SK-N-SH treated with all-trans-retinoic acid at 6 μM for 48 hours (cell line): Measurements from ENCODE around the gene UNC13C.

Experiments used
- ATAC-seq: fragments of 200-7000 bp; cut with Tn5 transposase; 3 replicates; pipeline ENCODE4 v1.9.1; 2020; ENCODE audit warnings: mild to moderate bottlenecking, moderate library complexity
- ARNTL ChIP-seq: fragments of 450-650 bp; formaldehyde crosslinking; IDR thresholded peaks from 2 replicates; pipeline ENCODE4 v1.5.0; 2020; ENCODE audit warnings: low read depth, mild to moderate bottlenecking, moderate library complexity, borderline replicate concordance
- BACH2 ChIP-seq: fragments of 250-450 bp; sonication (Bioruptor Pico); IDR thresholded peaks from 2 replicates; pipeline ENCODE4 v1.9.0; 2021; ENCODE audit warnings: mild to moderate bottlenecking, borderline replicate concordance
- CREB5 ChIP-seq: fragments of 250-450 bp; sonication (Bioruptor Pico); IDR thresholded peaks from 2 replicates; pipeline ENCODE4 v1.5.1; 2020; ENCODE audit warnings: low read depth, mild to moderate bottlenecking, moderate library complexity
- CSDC2 ChIP-seq: fragments of 250-450 bp; sonication (Bioruptor Pico); IDR thresholded peaks from 2 replicates; pipeline ENCODE4 v1.5.0; 2020; ENCODE audit warnings: mild to moderate bottlenecking, moderate library complexity
- CSRNP3 ChIP-seq: fragments of 250-450 bp; sonication (Bioruptor Pico); IDR thresholded peaks from 2 replicates; pipeline ENCODE4 v1.5.1; 2021; ENCODE audit warnings: mild to moderate bottlenecking, moderate library complexity
- ESRRG ChIP-seq: fragments of 250-450 bp; sonication (Bioruptor Pico); IDR thresholded peaks from 2 replicates; pipeline ENCODE4 v1.6.1; 2021; ENCODE audit warnings: mild to moderate bottlenecking
- GLIS3 ChIP-seq: fragments of 250-450 bp; sonication (Bioruptor Pico); IDR thresholded peaks from 2 replicates; pipeline ENCODE4 v1.5.0; 2020; ENCODE audit warnings: mild to moderate bottlenecking, moderate library complexity
- ISL1 ChIP-seq: fragments of 250-450 bp; sonication (Bioruptor Pico); IDR thresholded peaks from 2 replicates; pipeline ENCODE4 v2.1.2; 2022; ENCODE audit warnings: mild to moderate bottlenecking, moderate library complexity
- OSR1 ChIP-seq: fragments of 250-450 bp; sonication (Bioruptor Pico); IDR thresholded peaks from 2 replicates; pipeline ENCODE4 v1.8.0; 2022; ENCODE audit warnings: moderate library complexity, mild to moderate bottlenecking, inconsistent platforms
- PATZ1 ChIP-seq: fragments of 250-450 bp; sonication (Bioruptor Pico); IDR thresholded peaks from 2 replicates; pipeline ENCODE4 v1.8.0; 2020; ENCODE audit warnings: mild to moderate bottlenecking, moderate library complexity, borderline replicate concordance
- POU6F1 ChIP-seq: fragments of 250-450 bp; sonication (Bioruptor Pico); IDR thresholded peaks from 2 replicates; pipeline ENCODE4 v1.8.0; 2021; ENCODE audit warnings: low read depth, mild to moderate bottlenecking, moderate library complexity, borderline replicate concordance
- PPARA ChIP-seq: fragments of 250-450 bp; sonication (Bioruptor Pico); IDR thresholded peaks from 2 replicates; pipeline ENCODE4 v1.5.0; 2020; ENCODE audit warnings: mild to moderate bottlenecking, borderline replicate concordance
- RARB ChIP-seq: fragments of 250-450 bp; sonication (Bioruptor Pico); IDR thresholded peaks from 2 replicates; pipeline ENCODE4 v1.8.0; 2021; ENCODE audit warnings: mild to moderate bottlenecking, moderate library complexity
- SNAI2 ChIP-seq: fragments of 250-450 bp; sonication (Bioruptor Pico); IDR thresholded peaks from 2 replicates; pipeline ENCODE4 v1.5.0; 2020; ENCODE audit warnings: mild to moderate bottlenecking, moderate library complexity
- TCF4 ChIP-seq: fragments of 250-450 bp; sonication (Bioruptor Pico); IDR thresholded peaks from 2 replicates; pipeline ENCODE4 v1.8.0; 2021; ENCODE audit warnings: mild to moderate bottlenecking, moderate library complexity, borderline replicate concordance
- TOX ChIP-seq: fragments of 250-450 bp; sonication (Bioruptor Pico); IDR thresholded peaks from 2 replicates; pipeline ENCODE4 v1.8.0; 2021; ENCODE audit warnings: mild to moderate bottlenecking, moderate library complexity, borderline replicate concordance
- TSHZ2 ChIP-seq: fragments of 250-450 bp; sonication (Bioruptor Pico); IDR thresholded peaks from 2 replicates; pipeline ENCODE4 v1.5.0; 2020; ENCODE audit warnings: mild to moderate bottlenecking, moderate library complexity
- ZC3H10 ChIP-seq: fragments of 250-450 bp; sonication (Bioruptor Pico); IDR thresholded peaks from 2 replicates; pipeline ENCODE4 v1.5.1; 2021; ENCODE audit warnings: mild to moderate bottlenecking, moderate library complexity
- ZFP3 ChIP-seq: fragments of 250-450 bp; sonication (Bioruptor Pico); IDR thresholded peaks from 2 replicates; pipeline ENCODE4 v1.5.0; 2020; ENCODE audit warnings: mild to moderate bottlenecking, moderate library complexity
- ZFP30 ChIP-seq: fragments of 450-650 bp; formaldehyde crosslinking; IDR thresholded peaks from 2 replicates; pipeline ENCODE4 v1.5.0; 2022; ENCODE audit warnings: mild to moderate bottlenecking, moderate library complexity
- ZNF565 ChIP-seq: fragments of 450-650 bp; formaldehyde crosslinking; conservative IDR thresholded peaks from 2 replicates; pipeline ENCODE4 v1.5.0; 2020; ENCODE audit warnings: low read depth, mild to moderate bottlenecking, moderate library complexity
- ZNF70 ChIP-seq: fragments of 450-650 bp; formaldehyde crosslinking; IDR thresholded peaks from 2 replicates; pipeline ENCODE4 v1.5.0; 2020; ENCODE audit warnings: mild to moderate bottlenecking, moderate library complexity
- ZNF8 ChIP-seq: fragments of 450-650 bp; formaldehyde crosslinking; IDR thresholded peaks from 2 replicates; pipeline ENCODE4 v1.5.0; 2020; ENCODE audit warnings: mild to moderate bottlenecking, moderate library complexity

The UNC13C gene

GRCh38 chr15:54644796-54645195 is 666.6 kb downstream of the UNC13C start:
- TF ChIP-seq SNAI2 (no peak), CREB5 (CRISPR knock-in tag) (no peak), ARNTL (CRISPR knock-in tag) (no peak), ISL1 (CRISPR knock-in tag) (no peak), ZFP30 (CRISPR knock-in tag) (no peak), TCF4 (CRISPR knock-in tag) (no peak), RARB (CRISPR knock-in tag) (no peak), ZFP3 (no peak), ZC3H10 (no peak), TOX (CRISPR knock-in tag) (no peak), ESRRG (CRISPR knock-in tag) (no peak), ZNF8 (CRISPR knock-in tag) (no peak), PATZ1 (CRISPR knock-in tag) (no peak), BACH2 (no peak), ZNF70 (CRISPR knock-in tag) (no peak), PPARA (CRISPR knock-in tag) (no peak), CSDC2 (CRISPR knock-in tag) (no peak), POU6F1 (CRISPR knock-in tag) (no peak)
- TF ChIP-seq, all 23 proteins: peak for 0
- ATAC-seq = no peak

- TF ChIP-seq PPARA (CRISPR knock-in tag) (no peak), OSR1 (no peak), CSDC2 (CRISPR knock-in tag) (no peak), ZC3H10 (no peak), TSHZ2 (CRISPR knock-in tag) (no peak), CSRNP3 (CRISPR knock-in tag) (no peak), TCF4 (CRISPR knock-in tag) (no peak), ZNF70 (CRISPR knock-in tag) (no peak), PATZ1 (CRISPR knock-in tag) (no peak), SNAI2 (no peak), TOX (CRISPR knock-in tag) (no peak), ISL1 (CRISPR knock-in tag) (no peak), BACH2 (no peak), RARB (CRISPR knock-in tag) (no peak), CREB5 (CRISPR knock-in tag) (no peak), ZFP30 (CRISPR knock-in tag) (no peak), ZNF8 (CRISPR knock-in tag) (no peak), GLIS3 (CRISPR knock-in tag) (no peak), ZNF565 (no peak), ZFP3 (no peak)
- ATAC-seq = no peak
Observed at GRCh38 chr15:54659646-54660045, 681.4 kb downstream of the UNC13C start.
